Keratinocyte (primary cell): ENCODE measurements around the gene PRL. TPM values are rescaled to one million over a fixed set of nuclear protein-coding genes. Genes with fewer than 3 reads are reported as not detected.

ENCODE experiments used
- DNase-seq: peaks from one replicate; pipeline ENCODE4 v3.0.0-alpha.2; 2011; ENCODE audit warnings: low read depth, missing footprints, low spot score
- FAIRE-seq: peaks from 2 replicates; lab custom pipeline; 2011; peaks lifted over from hg19 to GRCh38; lab: Jason Lieb, UNC
- H2AFZ ChIP-seq: 2 replicates; pipeline ENCODE4 v1.6.0; 2012; ENCODE audit warnings: low read length, control low read depth, inconsistent platforms; ENCODE audit not compliant: control insufficient read depth
- H3K27ac ChIP-seq: 2 replicates; pipeline ENCODE4 v1.5.1; 2011; ENCODE audit warnings: low read length; ENCODE audit not compliant: control insufficient read depth, insufficient read depth
- H3K27me3 ChIP-seq: 3 replicates; pipeline ENCODE4 v1.6.0; 2011; ENCODE audit warnings: low read length; ENCODE audit not compliant: control insufficient read depth, insufficient read depth; ENCODE audit errors: extremely low read depth
- H3K36me3 ChIP-seq, 2 experiments: 2 replicates in 1 of 2; 3 replicates in 1 of 2; pipeline ENCODE4 v1.5.1; 2011; ENCODE audit warnings: low read length in 2 of 2, mild to moderate bottlenecking in 1 of 2; ENCODE audit not compliant: control insufficient read depth in 2 of 2, insufficient read depth in 2 of 2; ENCODE audit errors: extremely low read depth in 1 of 2
- H3K4me1 ChIP-seq: 3 replicates; pipeline ENCODE4 v1.5.1; 2011; ENCODE audit warnings: low read length; ENCODE audit not compliant: control insufficient read depth, insufficient read depth; ENCODE audit errors: extremely low read depth
- H3K4me2 ChIP-seq: 3 replicates; pipeline ENCODE4 v1.6.0; 2011; ENCODE audit warnings: low read depth, low read length; ENCODE audit not compliant: control insufficient read depth, insufficient read depth; ENCODE audit errors: extremely low read depth
- H3K4me3 ChIP-seq, 3 experiments: fragments of 200-600 bp in 1 of 3; sonication (generic) in 1 of 3; 2 replicates in 2 of 3; 3 replicates in 1 of 3; pipeline ENCODE4 v1.5.1; 2011 to 2016; ENCODE audit warnings: low read length in 3 of 3, mild to moderate bottlenecking in 3 of 3, control low read depth in 2 of 3, inconsistent platforms in 1 of 3, low read depth in 1 of 3, mixed read lengths in 1 of 3, mixed run types in 1 of 3, moderate library complexity in 1 of 3; ENCODE audit not compliant: control insufficient read depth in 2 of 3, insufficient read depth in 2 of 3; ENCODE audit errors: extremely low read depth in 1 of 3
- H3K79me2 ChIP-seq: 2 replicates; pipeline ENCODE4 v1.6.0; 2012; ENCODE audit warnings: low read length; ENCODE audit not compliant: control insufficient read depth, insufficient read depth
- H3K9ac ChIP-seq: 3 replicates; pipeline ENCODE4 v1.6.0; 2011; ENCODE audit warnings: low read length; ENCODE audit not compliant: control insufficient read depth, insufficient read depth; ENCODE audit errors: extremely low read depth
- H3K9me1 ChIP-seq: 3 replicates; pipeline ENCODE4 v1.6.0; 2011; ENCODE audit warnings: low read length; ENCODE audit not compliant: control insufficient read depth, insufficient read depth; ENCODE audit errors: extremely low read depth
- H3K9me3 ChIP-seq: 2 replicates; pipeline ENCODE4 v1.5.1; 2012; ENCODE audit warnings: low read depth, low read length; ENCODE audit not compliant: control insufficient read depth
- H4K20me1 ChIP-seq: 3 replicates; pipeline ENCODE4 v1.6.0; 2011; ENCODE audit warnings: low read length; ENCODE audit not compliant: control insufficient read depth, insufficient read depth; ENCODE audit errors: extremely low read depth
- CTCF ChIP-seq, 3 experiments: IDR thresholded peaks in 1 of 3; conservative IDR thresholded peaks in 1 of 3; optimal IDR thresholded peaks in 1 of 3; 2 replicates in 2 of 3; 3 replicates in 1 of 3; pipeline versions ENCODE3 to v1.5.1; 2011; ENCODE audit warnings: low read length in 3 of 3, mild to moderate bottlenecking in 3 of 3, moderate library complexity in 2 of 3, control low read depth in 1 of 3, inconsistent platforms in 1 of 3; ENCODE audit not compliant: insufficient read depth in 2 of 3; ENCODE audit errors: extremely low read depth in 1 of 3
- EZH2 ChIP-seq: IDR thresholded peaks from one replicate; pipeline ENCODE4 v1.6.1; 2012; ENCODE audit warnings: inconsistent platforms, mild to moderate bottlenecking, low read length, moderate library complexity
- dilution Hi-C: fragments of 300-500 bp; cut with MboI; formaldehyde crosslinking; loops from one replicate; pipeline ENCODE4 v1.7.0; 2020; ENCODE audit warnings: low sequenced_read_pairs; ENCODE audit not compliant: extremely low pct_ligation_motif_present
- polyA plus RNA-seq, 5 experiments: library from polyadenylated mRNA; depleted of rRNA in 3 of 5; stranded (reverse) in 3 of 5; stranded (forward) in 1 of 5; unstranded in 1 of 5; fragments of >200 nt; gene quantifications; 1 replicate in 1 of 5; 2 replicates in 3 of 5; 3 replicates in 1 of 5; pipeline versions ENCODE4 v1.2.1 to v1.2.3, GENCODE V29; 2011 to 2012; ENCODE audit warnings: missing spikeins in 2 of 5, low read depth in 1 of 5, low replicate concordance in 1 of 5

The PRL gene
- polyA plus RNA-seq, 1 donor (not counting 4 experiments of a cell fraction or from before 2014, with no cell fraction given) = not detected

- Histone ChIP-seq H3K4me3 (no peak overlapping the region), H3K9me1 (no peaks in the 10 kb centered on the region), H3K4me1 (no peaks in the 10 kb centered on the region), H3K27ac (no peak overlapping the region), H3K9ac (no peak overlapping the region), H3K36me3 (no peaks in the 10 kb centered on the region), H4K20me1 (no peaks in the 10 kb centered on the region), H3K4me2 (no peak overlapping the region), H3K27me3 (no peaks in the 10 kb centered on the region), H3K79me2 (no peaks in the 10 kb centered on the region), H3K9me3 (no peaks in the 10 kb centered on the region), H2AFZ (no peak overlapping the region)
- FAIRE-seq = no peak
- TF ChIP-seq EZH2 (no peak), CTCF (optimal IDR thresholded peaks at IDR 0.05 in 1 of 3, IDR thresholded peaks at IDR 0.05 in 1 of 3, conservative IDR thresholded peaks at IDR 0.05 in 1 of 3; ENCODE audit: extremely low read depth in 1 of 3, insufficient read depth in 2 of 3, low read length in 3 of 3) (no peak)
- DNase-seq = no peak
- dilution Hi-C loops = no loop called here
Measured at GRCh38 chr6:22271081-22271480, 25.8 kb downstream of the PRL start.

- Histone ChIP-seq H3K9me1 (no peaks in the 10 kb centered on the region), H3K36me3 (no peaks in the 10 kb centered on the region), H3K27me3 (no peaks in the 10 kb centered on the region), H3K4me1 (no peaks in the 10 kb centered on the region), H3K27ac (no peak overlapping the region), H4K20me1 (no peaks in the 10 kb centered on the region), H3K9ac (no peak overlapping the region), H3K4me3 (no peak overlapping the region), H3K4me2 (no peak overlapping the region), H3K79me2 (no peaks in the 10 kb centered on the region), H2AFZ (no peak overlapping the region), H3K9me3 (no peaks in the 10 kb centered on the region)
- TF ChIP-seq EZH2 (no peak), CTCF (optimal IDR thresholded peaks at IDR 0.05 in 1 of 3, IDR thresholded peaks at IDR 0.05 in 1 of 3, conservative IDR thresholded peaks at IDR 0.05 in 1 of 3; ENCODE audit: extremely low read depth in 1 of 3, insufficient read depth in 2 of 3, low read length in 3 of 3) (no peak)
- dilution Hi-C loops = no loop called here
- FAIRE-seq (no peak), DNase-seq (no peak)
Measured at GRCh38 chr6:22263748-22264147, 33.1 kb downstream of the PRL start.
